GM13977 (cell line): ENCODE data around the gene CORO7.

Source experiments
- DNase-seq: peaks from one replicate; pipeline ENCODE4 v3.0.0; 2012; ENCODE audit warnings: low spot score
- in situ Hi-C: fragments of 300-500 bp; cut with MboI; formaldehyde crosslinking; loops from one replicate; pipeline ENCODE4 v1.12.0; 2022; ENCODE audit warnings: low sequenced_read_pairs, low pct_unique_long_range_greater_than_20kb, mixed read lengths, inconsistent platforms; ENCODE audit not compliant: unreplicated experiment
- TF ChIP-seq, protein P1 (sequence below): IDR thresholded peaks from 2 replicates; pipeline ENCODE4 v1.5.1; 2012; ENCODE audit warnings: mild to moderate bottlenecking, control low read depth; ENCODE audit not compliant: insufficient read depth; ENCODE audit errors: extremely low read depth, missing control alignments

Gene CORO7

DNA sequence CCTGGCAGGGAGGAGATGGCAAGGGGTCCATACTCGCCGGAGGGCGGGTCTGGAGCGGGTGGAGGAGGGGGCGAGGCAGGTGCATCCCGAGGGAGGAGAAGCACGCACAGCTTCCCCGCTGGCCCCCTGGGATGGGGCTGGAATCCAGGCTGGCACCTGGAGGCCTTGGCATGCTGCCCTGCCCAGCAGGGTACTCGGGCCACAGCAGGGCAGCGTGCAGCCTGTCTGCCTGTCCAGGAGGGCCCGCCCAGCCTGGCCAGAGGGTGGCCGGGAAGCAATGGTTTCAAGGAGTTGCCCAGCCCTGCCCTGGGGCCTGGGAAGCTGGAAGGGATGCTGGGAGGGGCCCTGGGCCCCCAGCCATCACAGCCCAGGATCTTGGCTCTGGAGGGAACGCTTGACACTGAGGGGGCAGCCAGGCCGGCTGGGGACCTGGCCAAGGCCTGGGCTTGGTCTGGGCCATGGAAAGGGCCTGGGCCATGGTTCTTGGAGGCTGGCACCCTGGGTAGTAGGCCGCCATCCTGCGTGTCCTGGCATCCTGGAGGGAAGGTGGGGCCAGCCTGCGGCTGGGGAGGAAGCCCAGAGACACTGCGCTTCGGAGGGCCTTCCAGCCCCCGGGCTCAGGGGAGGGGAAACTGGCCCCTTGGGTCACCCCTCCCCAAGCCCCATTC lies 99.4 kb downstream of the CORO7 start:
- no peak for DNase-seq

DNA sequence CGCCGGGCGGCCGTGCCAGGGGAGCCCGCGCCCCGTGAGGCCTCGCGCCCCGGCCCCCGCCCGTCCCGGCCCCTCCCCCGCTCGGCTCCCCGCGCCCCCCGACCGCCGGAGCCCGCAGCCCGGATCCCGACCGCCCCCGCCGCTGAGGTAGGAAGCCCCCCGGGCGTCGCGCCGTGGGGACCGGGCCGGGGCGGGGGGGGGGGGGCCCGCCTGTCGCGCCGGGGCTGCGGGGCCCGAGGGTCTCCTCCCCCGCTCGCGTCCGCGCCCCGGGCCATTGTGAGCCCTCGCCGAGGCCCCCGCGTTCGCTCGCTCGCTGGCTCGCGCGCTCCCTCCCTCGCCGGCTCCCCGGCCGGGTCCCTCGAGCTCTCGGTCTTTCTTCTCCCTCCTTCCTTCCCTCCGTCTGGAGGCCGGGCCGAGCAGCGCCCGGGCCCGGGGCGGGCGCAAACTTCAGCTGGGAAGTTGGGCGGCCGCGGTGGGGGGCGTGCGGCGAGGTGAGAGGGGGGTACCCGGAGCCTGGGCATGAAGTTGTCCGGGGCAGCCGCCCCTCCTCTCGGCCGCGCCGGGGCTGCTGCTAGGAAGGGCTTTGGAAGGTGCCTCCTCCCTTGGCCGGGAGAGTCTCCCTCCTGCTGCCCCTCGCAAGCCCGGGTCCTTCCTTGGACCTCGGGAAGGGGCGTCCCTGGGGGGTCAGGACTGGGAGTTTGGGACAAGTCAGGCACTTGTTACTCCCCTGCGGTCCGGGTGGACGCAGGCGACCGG lies 100.1 kb downstream of the CORO7 start:
- in situ Hi-C loops = no loop called here
- no peak for DNase-seq
- TF ChIP-seq, protein P1, sequence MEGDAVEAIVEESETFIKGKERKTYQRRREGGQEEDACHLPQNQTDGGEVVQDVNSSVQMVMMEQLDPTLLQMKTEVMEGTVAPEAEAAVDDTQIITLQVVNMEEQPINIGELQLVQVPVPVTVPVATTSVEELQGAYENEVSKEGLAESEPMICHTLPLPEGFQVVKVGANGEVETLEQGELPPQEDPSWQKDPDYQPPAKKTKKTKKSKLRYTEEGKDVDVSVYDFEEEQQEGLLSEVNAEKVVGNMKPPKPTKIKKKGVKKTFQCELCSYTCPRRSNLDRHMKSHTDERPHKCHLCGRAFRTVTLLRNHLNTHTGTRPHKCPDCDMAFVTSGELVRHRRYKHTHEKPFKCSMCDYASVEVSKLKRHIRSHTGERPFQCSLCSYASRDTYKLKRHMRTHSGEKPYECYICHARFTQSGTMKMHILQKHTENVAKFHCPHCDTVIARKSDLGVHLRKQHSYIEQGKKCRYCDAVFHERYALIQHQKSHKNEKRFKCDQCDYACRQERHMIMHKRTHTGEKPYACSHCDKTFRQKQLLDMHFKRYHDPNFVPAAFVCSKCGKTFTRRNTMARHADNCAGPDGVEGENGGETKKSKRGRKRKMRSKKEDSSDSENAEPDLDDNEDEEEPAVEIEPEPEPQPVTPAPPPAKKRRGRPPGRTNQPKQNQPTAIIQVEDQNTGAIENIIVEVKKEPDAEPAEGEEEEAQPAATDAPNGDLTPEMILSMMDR = no peak

More for the DNA sequence above, 99.4 kb downstream of the CORO7 start:
- TF ChIP-seq, protein P1 = no peak
- in situ Hi-C loops = no loop called here

- TF ChIP-seq, protein P1 = no peak
- peak; percentile 80 for DNase-seq
- in situ Hi-C loops = no loop called here
These were observed 100.9 kb downstream of the CORO7 start, which contains the start of gene GLIS2 for GRCh38 chr16:4315186-4316107. GLIS2 (plus strand) TSS chr16:4316067; CDS start chr16:4332281, 16,214 bp downstream.

- TF ChIP-seq, protein P1 = no peak
- in situ Hi-C loops = no loop called here
- DNase-seq = no peak
These were observed 101.7 kb downstream of the CORO7 start for GRCh38 chr16:4314532-4315185.

GRCh38 chr16:4313563-4314531 lies 102.5 kb downstream of the CORO7 start:
- TF ChIP-seq, protein P1 = peak; percentile 87
- DNase-seq = peak; percentile 81
- in situ Hi-C loops = no loop called here
